Mucosa of rectum (tissue), 2 donors: ENCODE measurements around the gene GRIK3.

Experiments
- H3K27ac ChIP-seq, 2 donors: one replicate each; pipeline ENCODE4 v1.7.0; 2013; ENCODE audit warnings: inconsistent platforms in 2 of 2, low read depth in 2 of 2, low read length in 2 of 2
- H3K27me3 ChIP-seq, 2 donors: one replicate each; pipeline ENCODE4 v1.7.0; 2013; ENCODE audit warnings: low read length in 2 of 2; ENCODE audit not compliant: control insufficient read depth in 2 of 2, insufficient read depth in 2 of 2
- H3K36me3 ChIP-seq, 2 donors: one replicate each; pipeline ENCODE4 v1.7.0; 2013; ENCODE audit warnings: low read length in 2 of 2; ENCODE audit not compliant: control insufficient read depth in 2 of 2, insufficient read depth in 2 of 2
- H3K4me1 ChIP-seq, 2 donors: one replicate each; pipeline ENCODE4 v1.7.0; 2013; ENCODE audit warnings: low read length in 2 of 2, mild to moderate bottlenecking in 1 of 2; ENCODE audit not compliant: control insufficient read depth in 2 of 2, insufficient read depth in 2 of 2
- H3K4me3 ChIP-seq, 2 donors: one replicate each; pipeline ENCODE4 v1.7.0; 2013; ENCODE audit warnings: low read length in 2 of 2
- H3K9ac ChIP-seq, 2 donors: one replicate each; pipeline ENCODE4 v1.7.0; 2013; ENCODE audit warnings: low read length in 2 of 2, low read depth in 1 of 2, mild to moderate bottlenecking in 1 of 2
- H3K9me3 ChIP-seq, 2 donors: one replicate each; pipeline ENCODE4 v1.7.0; 2013; ENCODE audit warnings: low read length in 2 of 2; ENCODE audit not compliant: control insufficient read depth in 2 of 2
- donor health status: healthy.
- donor health status: Normal muscosa, but diverticular disease.

Gene GRIK3

GRCh38 chr1:36872126-36872754, 162.1 kb downstream of the GRIK3 start:
- no peaks in the 10 kb centered on the region for H3K36me3 ChIP-seq
- H3K9ac ChIP-seq, result no peak overlapping the region
- no peak overlapping the region for H3K27ac ChIP-seq
- H3K9me3 ChIP-seq, result no peaks in the 10 kb centered on the region
- H3K4me1 ChIP-seq, result no peaks in the 10 kb centered on the region
- H3K4me3 ChIP-seq, result no peak overlapping the region
- no peaks in the 10 kb centered on the region for H3K27me3 ChIP-seq

GRCh38 chr1:36871146-36871971, 163.0 kb downstream of the GRIK3 start:
- no peaks in the 10 kb centered on the region for H3K36me3 ChIP-seq
- no peaks in the 10 kb centered on the region for H3K27me3 ChIP-seq
- H3K27ac ChIP-seq, result no peak overlapping the region
- no peaks in the 10 kb centered on the region for H3K9me3 ChIP-seq
- no peak overlapping the region for H3K9ac ChIP-seq
- no peaks in the 10 kb centered on the region for H3K4me1 ChIP-seq
- H3K4me3 ChIP-seq, result no peak overlapping the region

GRCh38 chr1:36869826-36870225, 164.5 kb downstream of the GRIK3 start:
- H3K36me3 ChIP-seq, result no peaks in the 10 kb centered on the region
- H3K4me1 ChIP-seq, result no peaks in the 10 kb centered on the region
- no peak overlapping the region for H3K27ac ChIP-seq
- no peaks in the 10 kb centered on the region for H3K9me3 ChIP-seq
- no peaks in the 10 kb centered on the region for H3K27me3 ChIP-seq
- no peak overlapping the region for H3K9ac ChIP-seq
- no peak overlapping the region for H3K4me3 ChIP-seq

GRCh38 chr1:36869054-36869453, 165.3 kb downstream of the GRIK3 start:
- Histone ChIP-seq H3K9me3 (no peaks in the 10 kb centered on the region), H3K4me1 (no peaks in the 10 kb centered on the region), H3K36me3 (no peaks in the 10 kb centered on the region), H3K27me3 (no peaks in the 10 kb centered on the region), H3K4me3 (no peak overlapping the region), H3K9ac (no peak overlapping the region), H3K27ac (no peak overlapping the region)

- Histone ChIP-seq H3K9ac (no peak overlapping the region), H3K4me3 (no peak overlapping the region), H3K4me1 (no peaks in the 10 kb centered on the region), H3K27ac (no peak overlapping the region), H3K9me3 (no peaks in the 10 kb centered on the region), H3K36me3 (no peaks in the 10 kb centered on the region), H3K27me3 (peaks cover 0 to 4% of the 10 kb centered on the region in 2 donors)
These were observed 166.7 kb downstream of the GRIK3 start for GRCh38 chr1:36867575-36867974.

GRCh38 chr1:36866169-36866814, 168.0 kb downstream of the GRIK3 start:
- Histone ChIP-seq H3K27ac (no peak overlapping the region), H3K9ac (no peak overlapping the region), H3K4me3 (no peak overlapping the region), H3K27me3 (peaks cover 0 to 4% of the 10 kb centered on the region in 2 donors), H3K9me3 (no peaks in the 10 kb centered on the region), H3K4me1 (no peaks in the 10 kb centered on the region), H3K36me3 (no peaks in the 10 kb centered on the region)

- Histone ChIP-seq H3K4me1 (no peaks in the 10 kb centered on the region), H3K36me3 (no peaks in the 10 kb centered on the region), H3K4me3 (no peak overlapping the region), H3K9ac (no peak overlapping the region), H3K27ac (no peak overlapping the region), H3K27me3 (peaks cover 0 to 4% of the 10 kb centered on the region in 2 donors), H3K9me3 (no peaks in the 10 kb centered on the region)
These were observed 168.8 kb downstream of the GRIK3 start for GRCh38 chr1:36865602-36865900.

- Histone ChIP-seq H3K27ac (no peak overlapping the region), H3K27me3 (peaks cover 0 to 4% of the 10 kb centered on the region in 2 donors), H3K4me1 (no peaks in the 10 kb centered on the region), H3K9me3 (no peaks in the 10 kb centered on the region), H3K9ac (no peak overlapping the region), H3K4me3 (no peak overlapping the region), H3K36me3 (no peaks in the 10 kb centered on the region)
These were observed 169.3 kb downstream of the GRIK3 start for GRCh38 chr1:36864823-36865601.

- no peak overlapping the region for H3K27ac ChIP-seq
These were observed 170.0 kb downstream of the GRIK3 start for GRCh38 chr1:36864182-36864822.

More at GRCh38 chr1:36864182-36864822, 170.0 kb downstream of the GRIK3 start:
- Histone ChIP-seq H3K9ac (no peak overlapping the region), H3K4me3 (no peak overlapping the region), H3K27me3 (peaks cover 0 to 4% of the 10 kb centered on the region in 2 donors), H3K4me1 (no peaks in the 10 kb centered on the region), H3K36me3 (no peaks in the 10 kb centered on the region), H3K9me3 (no peaks in the 10 kb centered on the region)
